Prostate gland (tissue), 2 donors: Measurements from ENCODE around the gene C1orf87.

Experiments
- POLR2A ChIP-seq: fragments of 450-650 bp; IDR thresholded peaks from one replicate; pipeline ENCODE4 v1.6.1; 2016; ENCODE audit warnings: antibody characterized with exemption, mild to moderate bottlenecking
- POLR2AphosphoS5 ChIP-seq: sonication (generic); formaldehyde crosslinking; IDR thresholded peaks from one replicate; pipeline ENCODE4 v1.6.1; 2017; ENCODE audit warnings: antibody characterized with exemption
- TF ChIP-seq, protein P1 (sequence below), 4 experiments: fragments of 200-600 bp in 2 of 4; fragments of 450-650 bp in 2 of 4; sonication (generic) in 2 of 4; IDR thresholded peaks; 1 replicate in 3 of 4; 2 replicates in 1 of 4; pipeline ENCODE4 v1.5.1; 2016 to 2019; ENCODE audit warnings: antibody characterized with exemption in 4 of 4, mild to moderate bottlenecking in 2 of 4, moderate library complexity in 2 of 4

DNA sequence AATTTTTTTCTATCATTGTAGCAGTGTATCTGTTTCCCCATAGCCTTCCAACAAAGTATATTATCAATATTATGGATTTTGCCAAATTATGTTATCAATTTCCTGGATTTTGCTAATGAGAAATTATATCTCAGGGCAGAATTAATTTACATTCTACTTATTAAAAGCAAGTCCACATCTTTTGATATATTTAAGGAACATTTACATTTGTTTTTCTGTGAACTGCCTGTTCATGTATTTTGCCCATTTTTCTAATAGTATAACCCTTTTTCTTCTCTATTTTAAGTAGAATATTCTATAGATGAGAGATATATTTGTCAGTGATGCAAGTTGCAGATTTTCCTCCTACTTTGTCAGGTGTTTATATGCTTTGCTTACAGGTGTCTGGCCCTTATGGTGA is 24.4 kb downstream of the C1orf87 start:
- TF ChIP-seq, protein P1, sequence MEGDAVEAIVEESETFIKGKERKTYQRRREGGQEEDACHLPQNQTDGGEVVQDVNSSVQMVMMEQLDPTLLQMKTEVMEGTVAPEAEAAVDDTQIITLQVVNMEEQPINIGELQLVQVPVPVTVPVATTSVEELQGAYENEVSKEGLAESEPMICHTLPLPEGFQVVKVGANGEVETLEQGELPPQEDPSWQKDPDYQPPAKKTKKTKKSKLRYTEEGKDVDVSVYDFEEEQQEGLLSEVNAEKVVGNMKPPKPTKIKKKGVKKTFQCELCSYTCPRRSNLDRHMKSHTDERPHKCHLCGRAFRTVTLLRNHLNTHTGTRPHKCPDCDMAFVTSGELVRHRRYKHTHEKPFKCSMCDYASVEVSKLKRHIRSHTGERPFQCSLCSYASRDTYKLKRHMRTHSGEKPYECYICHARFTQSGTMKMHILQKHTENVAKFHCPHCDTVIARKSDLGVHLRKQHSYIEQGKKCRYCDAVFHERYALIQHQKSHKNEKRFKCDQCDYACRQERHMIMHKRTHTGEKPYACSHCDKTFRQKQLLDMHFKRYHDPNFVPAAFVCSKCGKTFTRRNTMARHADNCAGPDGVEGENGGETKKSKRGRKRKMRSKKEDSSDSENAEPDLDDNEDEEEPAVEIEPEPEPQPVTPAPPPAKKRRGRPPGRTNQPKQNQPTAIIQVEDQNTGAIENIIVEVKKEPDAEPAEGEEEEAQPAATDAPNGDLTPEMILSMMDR (IDR thresholded peaks at IDR 0.05): no peak
- no peak for TF ChIP-seq POLR2A
- TF ChIP-seq POLR2AphosphoS5: no peak
